Fibroblast of skin of scalp (primary cell): ENCODE measurements around the gene HM13. TPM values are rescaled to one million over a fixed set of nuclear protein-coding genes. Genes with fewer than 3 reads are reported as not detected.
"Not testable (repeated sequence)": the region's sequence is repeated elsewhere in the genome, so short reads cannot be mapped to it uniquely, and the experiment has no call there.

Experiments
- DNase-seq: peaks from one replicate; pipeline ENCODE4 v3.0.0-alpha.2; 2013
- polyA plus RNA-seq, 2 experiments: library from polyadenylated mRNA; unstranded; fragments of 120-200 nt; gene quantifications; one replicate each; pipeline ENCODE4 v1.2.1, GENCODE V29; 2013; ENCODE audit not compliant: insufficient read length in 2 of 2

Gene HM13
- polyA plus RNA-seq (2013, experiment 1 of 2; ENCODE audit: insufficient read length), result 194 TPM
- polyA plus RNA-seq (2013, experiment 2 of 2; ENCODE audit: insufficient read length), result 200 TPM

- DNase-seq, result peak; percentile 90
Observed at GRCh38 chr20:31514154-31515071, at the start of gene HM13. Gene HM13, plus strand, starts transcription at chr20:31514442. Its CDS starts 110 bp downstream, at chr20:31514552.

GRCh38 chr20:31470946-31471345 lies 43.3 kb upstream of the HM13 start:
- DNase-seq, result not testable (repeated sequence)

GRCh38 chr20:31472395-31473330 lies 41.6 kb upstream of the HM13 start:
- DNase-seq, result no peak

GRCh38 chr20:31473331-31474096 lies 40.7 kb upstream of the HM13 start:
- DNase-seq, result peak; percentile 12

GRCh38 chr20:31474097-31474436 lies 40.2 kb upstream of the HM13 start:
- no peak for DNase-seq

- no peak for DNase-seq
Observed at GRCh38 chr20:31474758-31475427, 39.3 kb upstream of the HM13 start, which contains the start of the genes DEFB124 and REM1. Gene DEFB124, minus strand, starts transcription at chr20:31475127. Its CDS starts 2,114 bp downstream, at chr20:31473013. Gene REM1, plus strand, starts transcription at chr20:31475288. Its CDS starts 1,158 bp downstream, at chr20:31476446.

GRCh38 chr20:31475472-31476293 lies 38.6 kb upstream of the HM13 start:
- no peak for DNase-seq

- no peak for DNase-seq
Observed at GRCh38 chr20:31476294-31476585, 38.0 kb upstream of the HM13 start.

GRCh38 chr20:31476643-31477215 lies 37.5 kb upstream of the HM13 start:
- DNase-seq, result peak; percentile 9

- peak; percentile 44 for DNase-seq
Observed at GRCh38 chr20:31484001-31484400, 30.2 kb upstream of the HM13 start.

GRCh38 chr20:31485450-31486339 lies 28.5 kb upstream of the HM13 start:
- peak; percentile 84 for DNase-seq

- no peak for DNase-seq
Observed at GRCh38 chr20:31488115-31488514, 26.1 kb upstream of the HM13 start.

- no peak for DNase-seq
Observed at GRCh38 chr20:31489152-31489551, 25.1 kb upstream of the HM13 start.

- no peak for DNase-seq
Observed at GRCh38 chr20:31490752-31491151, 23.5 kb upstream of the HM13 start.

- DNase-seq, result peak; percentile 55
Observed at GRCh38 chr20:31494131-31494530, 20.1 kb upstream of the HM13 start.

GRCh38 chr20:31496761-31497295 lies 17.4 kb upstream of the HM13 start:
- peak; percentile 80 for DNase-seq

- DNase-seq, result peak; percentile 96
Observed at GRCh38 chr20:31497838-31498540, 16.3 kb upstream of the HM13 start.

- no peak for DNase-seq
Observed at GRCh38 chr20:31500527-31500926, 13.7 kb upstream of the HM13 start.
